Endothelial cell of umbilical vein (primary cell): Measurements from ENCODE around the gene CIB1. TPM values are rescaled to one million over a fixed set of nuclear protein-coding genes. Genes with fewer than 3 reads are reported as not detected.

ENCODE experiments used
- BruUV-seq: library from RNA; stranded (reverse); fragments of 400-500 nt; replicated peaks from 2 replicates; lab custom pipeline; 2021; lab: Mats Ljungman, UMichigan
- CTCF ChIA-PET: fragments of 300-600, 350-600 bp; sonication (Branson Sonifier 250); formaldehyde crosslinking; loops from one replicate; lab custom pipeline; 2021; ENCODE audit warnings: antibody characterized with exemption, inconsistent platforms; lab: Charles Lee
- POLR2A ChIA-PET: fragments of 300-600, 350-600 bp; sonication (Branson Sonifier 250); formaldehyde crosslinking; loops from one replicate; lab custom pipeline; 2021; ENCODE audit warnings: antibody characterized with exemption, inconsistent platforms; lab: Charles Lee
- DNase-seq: peaks from one replicate; pipeline ENCODE4 v3.0.0-alpha.2; 2011; ENCODE audit warnings: low read depth, low spot score
- FAIRE-seq: peaks from 2 replicates; lab custom pipeline; 2011; peaks lifted over from hg19 to GRCh38; lab: Jason Lieb, UNC
- H2AFZ ChIP-seq: 2 replicates; pipeline ENCODE4 v1.6.0; 2012; ENCODE audit warnings: low read depth, low read length, control low read depth, inconsistent platforms
- H3K27ac ChIP-seq: 2 replicates; pipeline ENCODE4 v1.5.1; 2011; ENCODE audit warnings: low read depth, mild to moderate bottlenecking, control low read depth, low read length, moderate library complexity; ENCODE audit not compliant: insufficient read depth
- H3K27me3 ChIP-seq, 2 experiments: 2 replicates each; pipeline versions ENCODE4 v1.6.0 to v1.6.1; 2011; ENCODE audit warnings: low read length in 2 of 2, mixed read lengths in 1 of 2; ENCODE audit not compliant: control insufficient read depth in 2 of 2, insufficient read depth in 2 of 2
- H3K36me3 ChIP-seq, 2 experiments: 2 replicates in 1 of 2; 3 replicates in 1 of 2; pipeline ENCODE4 v1.5.1; 2011; ENCODE audit warnings: low read length in 2 of 2, mild to moderate bottlenecking in 1 of 2, moderate library complexity in 1 of 2; ENCODE audit not compliant: control insufficient read depth in 2 of 2, insufficient read depth in 2 of 2; ENCODE audit errors: extremely low read depth in 1 of 2
- H3K4me1 ChIP-seq: 3 replicates; pipeline ENCODE4 v1.5.1; 2011; ENCODE audit warnings: mild to moderate bottlenecking, low read length; ENCODE audit not compliant: control insufficient read depth, insufficient read depth; ENCODE audit errors: extremely low read depth
- H3K4me2 ChIP-seq: 2 replicates; pipeline ENCODE4 v1.6.1; 2011; ENCODE audit warnings: low read length, control low read depth, mixed read lengths; ENCODE audit not compliant: insufficient read depth
- H3K4me3 ChIP-seq, 3 experiments: fragments of 200-600 bp in 1 of 3; sonication (generic), shearing (Covaris generic) in 1 of 3; replicated peaks in 1 of 3; 2 replicates each; pipeline ENCODE4 v1.5.1; 2011 to 2016; ENCODE audit warnings: control low read depth in 3 of 3, low read length in 3 of 3, mild to moderate bottlenecking in 2 of 3, inconsistent platforms in 1 of 3, low read depth in 1 of 3, moderate library complexity in 1 of 3; ENCODE audit not compliant: insufficient read depth in 1 of 3
- H3K79me2 ChIP-seq: 2 replicates; pipeline ENCODE4 v1.6.0; 2012; ENCODE audit warnings: low read length, inconsistent platforms; ENCODE audit not compliant: control insufficient read depth, insufficient read depth
- H3K9ac ChIP-seq: replicated peaks from 2 replicates; pipeline ENCODE3; 2011; ENCODE audit warnings: low read length, control low read depth; ENCODE audit not compliant: insufficient read depth; ENCODE audit errors: extremely low read depth
- H3K9me1 ChIP-seq: replicated peaks from 3 replicates; pipeline ENCODE4 v1.6.0; 2011; ENCODE audit warnings: mild to moderate bottlenecking, low read length; ENCODE audit not compliant: control insufficient read depth, insufficient read depth; ENCODE audit errors: extremely low read depth
- H3K9me3 ChIP-seq: replicated peaks from 2 replicates; pipeline ENCODE4 v1.5.1; 2012; ENCODE audit warnings: low read length, inconsistent platforms; ENCODE audit not compliant: control insufficient read depth, insufficient read depth
- H4K20me1 ChIP-seq: replicated peaks from 2 replicates; pipeline ENCODE3; 2011; ENCODE audit warnings: mild to moderate bottlenecking, low read length; ENCODE audit not compliant: control insufficient read depth, insufficient read depth; ENCODE audit errors: extremely low read depth
- EZH2 ChIP-seq: IDR thresholded peaks from 2 replicates; pipeline ENCODE4 v1.6.1; 2012; ENCODE audit warnings: borderline replicate concordance, low read depth, mild to moderate bottlenecking, moderate library complexity, low read length, inconsistent platforms; ENCODE audit not compliant: severe bottlenecking
- FOS ChIP-seq: IDR thresholded peaks from 2 replicates; pipeline ENCODE4 v1.6.1; 2011; ENCODE audit warnings: mild to moderate bottlenecking, low read length, moderate library complexity, borderline replicate concordance; ENCODE audit not compliant: insufficient read depth
- GATA2 ChIP-seq: IDR thresholded peaks from 2 replicates; pipeline ENCODE4 v1.7.0; 2011; ENCODE audit warnings: low read depth, mild to moderate bottlenecking, moderate library complexity, mixed read lengths, low read length; ENCODE audit not compliant: insufficient read length, insufficient read depth
- JUN ChIP-seq: IDR thresholded peaks from 2 replicates; pipeline ENCODE4 v1.6.1; 2011; ENCODE audit warnings: borderline replicate concordance, low read depth; ENCODE audit not compliant: insufficient read length, insufficient read depth
- MYC ChIP-seq: IDR thresholded peaks from one replicate; pipeline ENCODE4 v1.6.1; 2011; ENCODE audit warnings: mild to moderate bottlenecking, low read depth, low read length
- POLR2A ChIP-seq: IDR thresholded peaks from 2 replicates; pipeline ENCODE4 v1.6.1; 2012; ENCODE audit warnings: low read depth, mild to moderate bottlenecking, control low read depth, low read length
- POLR2AphosphoS5 ChIP-seq: IDR thresholded peaks from 2 replicates; pipeline ENCODE4 v1.6.1; 2012; ENCODE audit warnings: low read depth, mild to moderate bottlenecking, control low read depth, low read length, moderate library complexity; ENCODE audit not compliant: insufficient read depth
- dilution Hi-C: fragments of 300-500 bp; cut with MboI; formaldehyde crosslinking; loops from one replicate; pipeline ENCODE4 v1.15.0; 2019; ENCODE audit warnings: low sequenced_read_pairs; ENCODE audit not compliant: extremely low pct_ligation_motif_present
- intact Hi-C: fragments of 100-400 bp; cut with micrococcal nuclease; formaldehyde crosslinking; loops from one replicate; pipeline ENCODE4 v1.10.0; 2022
- polyA plus RNA-seq, 4 experiments: library from polyadenylated mRNA; depleted of rRNA in 3 of 4; stranded (reverse) in 3 of 4; unstranded in 1 of 4; fragments of >200 nt; gene quantifications; 2 replicates each; pipeline versions ENCODE4 v1.2.1 to v1.2.3, GENCODE V29; 2011 to 2012; ENCODE audit warnings: missing spikeins in 1 of 4
- total RNA-seq: library from RNA; stranded (reverse); gene quantifications from 2 replicates; pipeline ENCODE4 v1.2.3, GENCODE V29; 2021
- TF ChIP-seq, protein P1 (sequence below): IDR thresholded peaks from 2 replicates; pipeline ENCODE4 v1.6.1; 2011; ENCODE audit not compliant: insufficient read depth, insufficient read length
- TF ChIP-seq, protein P2 (sequence below), 2 donors: IDR thresholded peaks; 1 replicate in 1 of 2; 2 replicates in 1 of 2; pipeline ENCODE4 v1.5.1; 2011; ENCODE audit warnings: low read length in 2 of 2, mild to moderate bottlenecking in 2 of 2, moderate library complexity in 2 of 2, control low read depth in 1 of 2, inconsistent platforms in 1 of 2, low read depth in 1 of 2; ENCODE audit not compliant: insufficient read depth in 1 of 2; ENCODE audit errors: extremely low read depth in 1 of 2

CIB1 gene
- total and polyA plus RNA-seq, 2 donors (not counting 3 experiments of a cell fraction or from before 2014, with no cell fraction given), result 58.3 to 105 TPM

DNA sequence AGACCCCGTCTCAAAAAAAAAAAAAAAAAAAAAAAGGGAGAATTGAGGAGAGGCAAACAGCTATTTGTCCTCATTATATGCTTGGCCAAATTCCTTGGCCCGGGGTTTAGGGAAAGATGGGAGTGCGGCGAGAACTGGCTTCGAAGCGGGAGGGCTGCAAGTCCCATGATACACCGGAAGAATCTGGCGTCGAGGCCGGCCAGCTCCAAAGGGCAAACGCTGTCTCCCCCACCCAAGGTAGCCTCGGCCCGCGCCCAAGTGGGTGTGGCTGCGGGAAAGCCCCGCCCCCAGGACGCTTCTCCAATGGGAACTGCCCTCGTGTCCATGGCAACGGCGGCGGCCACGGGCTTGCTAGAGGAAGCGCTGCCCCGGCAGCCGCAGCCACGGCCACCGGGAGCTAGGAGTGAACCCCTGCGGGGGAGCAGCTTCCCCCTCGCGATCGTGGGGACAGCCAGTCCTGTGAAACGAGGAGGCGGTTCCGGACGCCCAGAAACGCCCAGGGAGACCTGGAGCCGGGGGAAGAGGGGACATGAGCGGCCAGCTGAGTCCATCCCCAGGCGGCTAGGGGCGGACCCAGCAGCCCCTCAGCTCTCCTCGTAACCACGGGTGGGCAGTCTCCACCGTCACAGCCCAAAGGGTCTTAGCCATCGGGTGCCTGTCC lies 15.6 kb upstream of the CIB1 start, which contains the start of gene TTLL13:
Gene TTLL13, plus strand, starts transcription at position 354 of the 661 bp plus-strand sequence. CDS start 1,075 bp downstream, outside the sequence.
- Histone ChIP-seq H3K79me2 (no peaks in the 10 kb centered on the region), H3K4me3 (peak within 1 kb of the TSS; percentile 49 to 75 (median 68)), H3K9me1 (no peaks in the 10 kb centered on the region), H3K9ac (peak within 1 kb of the TSS; percentile 57), H3K36me3 (no peaks in the 10 kb centered on the region), H4K20me1 (no peaks in the 10 kb centered on the region), H3K4me1 (peaks cover 5% of the 10 kb centered on the region), H2AFZ (peak within 1 kb of the TSS; percentile 93), H3K9me3 (no peaks in the 10 kb centered on the region), H3K27me3 (no peaks in the 10 kb centered on the region), H3K27ac (peak within 1 kb of the TSS; percentile 58), H3K4me2 (peak within 1 kb of the TSS; percentile 90)
- dilution Hi-C loops, result no loop called here
- FAIRE-seq (peak; percentile 80), DNase-seq (peak; percentile 87)
- intact Hi-C loops, result loop anchor here (1.0 kb wide), 2 partner anchors 15 to 16 kb away; partner anchors contain the start of genes GDPGP1 and NGRN
- CTCF ChIA-PET, result interaction anchor here (0.7 to 2.5 kb wide), 18 partner anchors 8 to 636 kb away, joined by 3 to 20 read pairs (median 4); partner anchors contain the start of genes CIB1, GDPGP1, NGRN and SEMA4B
- BruUV-seq, result no TSS peak
- TF ChIP-seq GATA2 (no peak), FOS (no peak), MYC (no peak), EZH2 (no peak), JUN (no peak), POLR2AphosphoS5 (peak; percentile 66), POLR2A (peak; percentile 73)
- TF ChIP-seq, protein P1, sequence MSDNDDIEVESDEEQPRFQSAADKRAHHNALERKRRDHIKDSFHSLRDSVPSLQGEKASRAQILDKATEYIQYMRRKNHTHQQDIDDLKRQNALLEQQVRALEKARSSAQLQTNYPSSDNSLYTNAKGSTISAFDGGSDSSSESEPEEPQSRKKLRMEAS, result no peak
- TF ChIP-seq, protein P2, sequence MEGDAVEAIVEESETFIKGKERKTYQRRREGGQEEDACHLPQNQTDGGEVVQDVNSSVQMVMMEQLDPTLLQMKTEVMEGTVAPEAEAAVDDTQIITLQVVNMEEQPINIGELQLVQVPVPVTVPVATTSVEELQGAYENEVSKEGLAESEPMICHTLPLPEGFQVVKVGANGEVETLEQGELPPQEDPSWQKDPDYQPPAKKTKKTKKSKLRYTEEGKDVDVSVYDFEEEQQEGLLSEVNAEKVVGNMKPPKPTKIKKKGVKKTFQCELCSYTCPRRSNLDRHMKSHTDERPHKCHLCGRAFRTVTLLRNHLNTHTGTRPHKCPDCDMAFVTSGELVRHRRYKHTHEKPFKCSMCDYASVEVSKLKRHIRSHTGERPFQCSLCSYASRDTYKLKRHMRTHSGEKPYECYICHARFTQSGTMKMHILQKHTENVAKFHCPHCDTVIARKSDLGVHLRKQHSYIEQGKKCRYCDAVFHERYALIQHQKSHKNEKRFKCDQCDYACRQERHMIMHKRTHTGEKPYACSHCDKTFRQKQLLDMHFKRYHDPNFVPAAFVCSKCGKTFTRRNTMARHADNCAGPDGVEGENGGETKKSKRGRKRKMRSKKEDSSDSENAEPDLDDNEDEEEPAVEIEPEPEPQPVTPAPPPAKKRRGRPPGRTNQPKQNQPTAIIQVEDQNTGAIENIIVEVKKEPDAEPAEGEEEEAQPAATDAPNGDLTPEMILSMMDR (IDR thresholded peaks at IDR 0.05; ENCODE audit: extremely low read depth in 1 of 2, insufficient read depth in 1 of 2, low read depth in 1 of 2, low read length in 2 of 2), result peak in 1 of 2 donors; percentile 6
- POLR2A ChIA-PET, result interaction anchor here (0.6 to 1.5 kb wide), 6 partner anchors 12 to 212 kb away, joined by 3 to 6 read pairs (median 5); partner anchors contain the start of genes CIB1 and GDPGP1
